Inferior parietal cortex (tissue), 1 donor: Measurements from ENCODE around the gene TRIP6.
"Not testable (repeated sequence)": the region's sequence is repeated elsewhere in the genome, so short reads cannot be mapped to it uniquely, and the experiment has no call there.

Experiments
- DNase-seq: peaks from one replicate; pipeline ENCODE4 v3.0.0-alpha.2; 2016; ENCODE audit errors: extremely low spot score

Gene TRIP6

GRCh38 chr7:100890653-100891567, 23.7 kb downstream of the TRIP6 start:
- DNase-seq: no peak

GRCh38 chr7:100891568-100892247, 24.5 kb downstream of the TRIP6 start:
- DNase-seq: no peak

GRCh38 chr7:100892364-100893317, 25.5 kb downstream of the TRIP6 start:
- DNase-seq: no peak

DNA sequence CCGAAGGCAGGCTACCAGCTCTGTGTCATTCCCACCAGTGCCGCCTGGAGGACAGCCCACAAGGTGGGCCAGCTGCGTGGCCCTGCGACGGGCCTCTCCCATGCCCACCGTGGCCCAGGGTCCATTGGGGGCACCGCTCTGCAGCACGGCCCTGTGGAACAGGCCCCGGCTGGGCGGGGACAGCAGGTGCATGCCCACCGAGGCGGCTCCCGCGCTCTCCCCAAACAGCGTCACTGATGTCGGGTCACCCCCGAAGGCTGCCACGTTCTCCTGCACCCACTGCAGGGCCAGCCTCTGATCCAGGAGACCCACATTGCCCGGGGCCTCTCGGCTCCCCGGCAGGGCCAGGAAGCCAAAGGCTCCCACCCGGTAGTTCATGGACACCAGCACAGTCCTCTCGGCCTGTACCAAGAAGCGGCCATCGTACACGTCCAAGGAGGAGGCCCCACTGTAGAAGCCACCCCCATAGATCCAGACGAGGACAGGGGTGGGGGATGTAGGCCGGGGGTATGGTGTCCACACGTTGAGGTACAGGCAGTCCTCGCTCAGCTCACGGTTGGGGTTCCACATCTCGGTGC, 26.2 kb downstream of the TRIP6 start:
- no peak for DNase-seq

DNA sequence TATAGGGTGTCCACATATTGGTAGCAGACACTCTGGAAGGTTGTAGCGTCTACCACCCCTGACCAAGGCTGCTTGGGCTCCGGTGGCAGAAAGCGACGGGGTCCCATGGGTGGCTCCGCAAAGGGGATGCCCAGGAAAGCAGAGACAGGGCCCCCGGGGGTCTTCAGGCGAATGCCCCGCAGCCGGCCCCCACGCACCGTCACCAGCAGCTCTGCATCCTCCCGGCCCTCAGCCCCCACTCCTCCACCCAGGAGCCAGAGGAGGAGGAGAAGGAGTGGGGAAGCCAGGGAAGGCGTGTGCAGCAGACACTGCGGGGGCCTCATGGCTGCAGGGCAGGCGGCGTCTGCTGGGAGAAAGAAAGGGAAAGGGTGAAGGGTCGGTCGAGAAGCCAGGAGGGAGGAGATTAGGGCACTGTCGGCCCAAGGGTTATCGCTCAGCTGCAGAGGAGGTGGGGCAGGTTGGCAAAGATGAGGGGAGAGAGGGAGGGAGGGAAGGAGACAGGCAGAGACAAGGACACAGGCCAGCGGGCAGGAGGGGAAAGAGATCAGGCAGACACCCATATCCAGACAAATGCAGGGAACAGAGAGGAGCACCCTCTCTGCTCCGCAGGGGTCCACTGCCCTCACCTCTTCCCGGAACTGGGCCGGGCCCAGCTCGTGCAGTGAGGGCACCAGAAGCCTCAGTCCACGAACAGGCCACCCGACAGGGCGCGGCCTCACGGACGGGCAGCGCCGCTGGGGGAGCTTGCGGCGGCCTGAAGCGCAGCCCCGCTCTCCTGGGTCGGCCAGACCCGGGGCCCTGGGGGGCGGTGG, 26.9 kb downstream of the TRIP6 start:
- DNase-seq: no peak

DNA sequence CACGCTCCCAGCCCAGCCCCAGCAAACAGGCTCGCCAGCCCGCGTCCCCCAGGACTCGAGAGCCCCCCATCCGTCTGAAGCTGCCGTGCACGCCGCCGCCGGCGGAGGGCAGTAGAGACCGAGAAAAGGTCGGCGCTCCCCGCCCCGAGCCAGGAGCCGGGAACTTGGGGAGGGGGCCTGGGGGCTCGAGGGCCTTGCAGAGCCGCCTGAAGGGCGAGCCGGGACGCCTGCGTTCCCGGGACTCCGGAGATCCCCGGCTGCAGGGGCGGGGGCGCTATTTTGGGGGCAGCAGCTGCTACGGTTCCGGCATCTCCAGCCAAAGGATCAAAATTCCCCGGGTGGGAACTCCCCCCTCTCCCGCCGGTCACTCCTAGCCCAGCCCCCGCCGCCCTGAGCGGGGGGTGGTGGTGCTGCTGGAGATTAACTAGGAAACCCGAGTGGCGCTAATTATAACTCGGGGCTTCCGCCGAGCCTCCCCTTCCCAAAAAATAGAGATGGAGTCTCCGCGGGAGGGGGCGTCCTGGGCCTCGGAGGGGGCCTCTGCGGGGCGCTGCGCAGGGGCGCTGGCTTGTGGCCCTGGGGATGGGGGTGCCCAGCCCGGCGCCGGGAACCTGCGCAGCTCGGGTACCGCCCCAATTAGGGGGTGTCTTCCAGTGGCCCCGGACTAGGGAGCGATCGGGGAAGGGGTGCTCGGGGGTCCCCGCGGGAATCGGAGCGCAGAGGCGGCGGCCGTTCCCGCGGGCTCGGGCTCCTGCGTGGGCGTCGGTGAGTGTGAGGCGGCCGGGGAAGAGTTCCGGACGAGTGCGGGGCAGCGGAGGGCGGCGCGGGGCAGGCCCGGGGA, 27.9 kb downstream of the TRIP6 start:
- DNase-seq: no peak

- DNase-seq: no peak
These were observed 28.4 kb downstream of the TRIP6 start, which contains the start of gene ACHE for GRCh38 chr7:100895701-100895955. TSS of gene ACHE (minus strand) at chr7:100895888. CDS start at chr7:100894232, 1,656 bp downstream.

- no peak for DNase-seq
These were observed 29.0 kb downstream of the TRIP6 start for GRCh38 chr7:100895956-100896731.

GRCh38 chr7:100896732-100897608, 29.8 kb downstream of the TRIP6 start:
- DNase-seq: no peak

DNA sequence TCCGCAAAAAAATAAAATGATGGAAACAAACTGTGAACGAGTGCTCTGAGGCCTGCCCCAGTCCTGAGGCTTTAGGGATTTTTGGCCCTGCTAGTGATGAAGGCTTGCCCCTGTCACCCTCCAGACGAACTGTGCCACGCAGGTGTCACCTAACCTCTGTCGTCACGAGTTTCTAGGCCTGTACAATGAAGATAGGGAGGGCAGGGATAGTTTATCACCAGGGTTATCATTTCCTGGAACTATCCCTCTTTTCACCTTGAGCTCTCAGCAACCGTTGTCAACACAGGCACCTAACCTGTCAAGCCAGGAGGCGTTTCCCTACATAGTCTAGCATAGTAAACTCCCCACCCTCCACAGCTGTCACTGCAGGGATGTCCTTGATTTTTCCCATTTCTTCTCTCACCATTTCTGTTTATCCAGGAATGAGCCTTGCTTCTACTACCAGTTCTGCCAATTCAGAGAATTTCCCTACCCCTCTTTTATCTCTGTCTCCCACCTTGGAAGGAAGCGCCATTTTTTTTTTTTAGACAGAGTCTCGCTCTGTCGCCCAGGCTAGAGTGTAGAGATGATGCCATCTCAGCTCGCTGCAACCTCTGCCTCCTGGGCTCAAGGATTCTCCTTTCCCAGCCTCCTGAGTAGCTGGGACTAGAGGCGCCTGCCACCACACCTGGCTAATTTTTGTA, 30.7 kb downstream of the TRIP6 start:
- DNase-seq: no peak

GRCh38 chr7:100899432-100899831, 32.2 kb downstream of the TRIP6 start:
- no peak for DNase-seq

DNA sequence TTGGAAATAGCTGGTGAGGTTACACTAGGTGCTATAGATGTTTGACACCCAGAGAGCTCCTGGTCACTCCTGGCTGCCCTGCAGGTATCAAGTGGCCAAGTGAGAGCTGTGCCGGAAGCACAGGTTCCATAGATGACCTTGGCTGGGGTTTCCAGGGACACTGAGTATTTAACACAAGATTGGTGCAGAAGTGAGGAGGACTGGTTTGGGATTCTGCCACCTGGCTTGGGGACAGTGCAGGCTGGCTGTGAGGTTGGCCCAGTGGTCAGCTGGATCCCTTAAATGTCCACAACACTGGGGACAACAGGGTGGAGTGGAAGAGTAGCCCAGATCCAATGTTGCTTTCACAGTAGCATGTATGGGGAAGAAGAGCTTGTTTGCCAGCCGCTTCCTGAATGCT, 33.8 kb downstream of the TRIP6 start:
- DNase-seq: no peak

GRCh38 chr7:100901921-100902332, 34.7 kb downstream of the TRIP6 start:
- DNase-seq: no peak

DNA sequence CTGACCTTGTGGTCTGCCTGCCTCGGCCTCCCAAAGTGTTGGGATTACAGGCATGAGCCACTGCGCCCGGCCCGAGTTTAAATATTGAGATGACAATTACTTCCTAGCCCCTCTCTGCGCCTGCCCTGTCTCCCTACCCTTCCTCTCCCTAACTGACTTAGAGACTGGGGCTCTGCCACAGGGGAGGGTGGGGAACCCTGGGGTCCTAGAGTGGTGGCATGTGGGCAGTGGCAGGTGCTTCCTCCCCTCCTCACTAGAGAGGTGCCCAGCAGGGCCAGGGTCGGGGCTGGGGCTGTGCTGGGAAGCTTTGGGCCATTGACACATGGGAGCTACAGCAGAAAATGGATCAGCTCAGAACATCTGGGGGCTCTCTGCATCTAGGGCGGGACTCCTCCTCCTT, 35.5 kb downstream of the TRIP6 start:
- no peak for DNase-seq

GRCh38 chr7:100908512-100908911, 41.3 kb downstream of the TRIP6 start:
- no peak for DNase-seq

- DNase-seq: not testable (repeated sequence)
These were observed 43.3 kb downstream of the TRIP6 start for GRCh38 chr7:100910443-100910842.

- no peak for DNase-seq
These were observed 44.3 kb downstream of the TRIP6 start for GRCh38 chr7:100911484-100911883.
